Esophagus muscularis mucosa (tissue), 4 donors: ENCODE data around the gene MPRIP. TPM values are rescaled to one million over a fixed set of nuclear protein-coding genes. Genes with fewer than 3 reads are reported as not detected.

Experiments used
- DNase-seq: peaks from one replicate; pipeline ENCODE4 v3.0.0-alpha.2; 2017; ENCODE audit errors: extremely low spot score
- H3K27ac ChIP-seq, 4 donors: fragments of 200-600 bp; sonication (generic); replicated peaks in 1 of 4; 1 replicate in 3 of 4; 2 replicates in 1 of 4; pipeline ENCODE4 v1.5.1; 2016 to 2019; ENCODE audit warnings: mild to moderate bottlenecking in 1 of 4
- H3K27me3 ChIP-seq, 4 donors: fragments of 200-600 bp; sonication (generic); one replicate each; pipeline versions ENCODE4 v1.5.1 to v1.6.0; 2016 to 2019
- H3K36me3 ChIP-seq, 4 donors: fragments of 200-600 bp; sonication (generic); one replicate each; pipeline ENCODE4 v1.5.1; 2016 to 2019
- H3K4me1 ChIP-seq, 4 donors: fragments of 200-600 bp; sonication (generic); one replicate each; pipeline ENCODE4 v1.5.1; 2016 to 2019
- H3K4me3 ChIP-seq, 4 donors: fragments of 200-600 bp; sonication (generic); 1 replicate in 2 of 4; 2 replicates in 2 of 4; pipeline ENCODE4 v1.5.1; 2016 to 2019; ENCODE audit warnings: mild to moderate bottlenecking in 4 of 4, moderate library complexity in 1 of 4
- H3K9me3 ChIP-seq, 4 donors: fragments of 200-600 bp; sonication (generic); 1 replicate in 3 of 4; 2 replicates in 1 of 4; pipeline ENCODE4 v1.5.1; 2016 to 2019
- EP300 ChIP-seq: sonication (generic); formaldehyde crosslinking; IDR thresholded peaks from one replicate; pipeline ENCODE4 v1.6.1; 2017; ENCODE audit warnings: antibody characterized with exemption
- POLR2A ChIP-seq: fragments of 450-650 bp; IDR thresholded peaks from one replicate; pipeline ENCODE4 v1.6.1; 2017; ENCODE audit warnings: antibody characterized with exemption, moderate library complexity, mild to moderate bottlenecking, low read depth
- POLR2AphosphoS5 ChIP-seq, 2 donors: sonication (generic); formaldehyde crosslinking; IDR thresholded peaks; one replicate each; pipeline ENCODE4 v1.6.1; 2017; ENCODE audit warnings: antibody characterized with exemption in 2 of 2
- WGBS: methylation state at CpG from one replicate; pipeline ENCODE4 v1.1.5; 2018; 5-methylcytosine and 5-hydroxymethylcytosine counted together
- intact Hi-C: fragments of 100-400 bp; cut with DNase I; formaldehyde crosslinking; loops from one replicate; pipeline ENCODE4 v1.15.1; 2023
- total RNA-seq, 4 donors: library from RNA; depleted of rRNA; stranded (reverse); fragments of >200 nt; gene quantifications; one replicate each; pipeline versions ENCODE4 v1.1.0 to v1.2.1, GENCODE V29; 2016
- TF ChIP-seq, protein P1 (sequence below), 3 experiments: fragments of 200-600 bp in 2 of 3; fragments of 450-650 bp in 1 of 3; sonication (generic) in 2 of 3; IDR thresholded peaks; one replicate each; pipeline ENCODE4 v1.5.1; 2017 to 2019; ENCODE audit warnings: antibody characterized with exemption in 3 of 3, mild to moderate bottlenecking in 2 of 3, moderate library complexity in 1 of 3

The MPRIP gene
- total RNA-seq, 4 donors from 2014 or later = 108 to 194 (median 129) TPM

DNA sequence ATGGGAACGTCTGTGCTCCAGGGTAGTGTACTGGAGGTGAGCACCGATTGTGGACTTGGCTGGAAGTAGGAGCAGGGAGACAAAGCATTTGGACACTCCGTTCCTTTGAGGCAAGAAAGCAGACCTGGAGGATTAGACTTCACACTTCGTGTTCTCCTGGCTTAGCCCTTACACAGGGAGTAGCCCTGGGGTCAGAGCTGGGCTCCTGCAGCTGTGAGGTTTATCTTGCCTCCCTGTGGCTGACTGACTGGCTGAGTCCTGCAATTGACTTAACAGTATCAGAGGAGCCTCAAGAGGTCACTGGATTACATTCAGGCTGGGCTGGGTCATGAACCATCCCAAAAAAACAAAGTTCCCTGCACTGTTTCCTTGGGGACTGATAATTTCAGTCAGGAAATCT is 37.1 kb downstream of the MPRIP start:
- Histone ChIP-seq H3K27ac (peak overlapping the region in 3 of 4 donors; percentile 2 to 19 (median 6)), H3K4me3 (no peak overlapping the region), H3K9me3 (no peaks in the 10 kb centered on the region), H3K36me3 (peaks cover 0 to 47% (median 31%) of the 10 kb centered on the region in 4 donors), H3K4me1 (peaks cover 66 to 79% (median 77%) of the 10 kb centered on the region in 4 donors), H3K27me3 (no peaks in the 10 kb centered on the region)
- intact Hi-C loops = no loop called here
- 69% methylated on average over 4 of the region's 4 CpGs for WGBS
- no peak for DNase-seq
- TF ChIP-seq POLR2A (no peak), POLR2AphosphoS5 (IDR thresholded peaks at IDR 0.05) (no peak), EP300 (no peak)
- TF ChIP-seq, protein P1, sequence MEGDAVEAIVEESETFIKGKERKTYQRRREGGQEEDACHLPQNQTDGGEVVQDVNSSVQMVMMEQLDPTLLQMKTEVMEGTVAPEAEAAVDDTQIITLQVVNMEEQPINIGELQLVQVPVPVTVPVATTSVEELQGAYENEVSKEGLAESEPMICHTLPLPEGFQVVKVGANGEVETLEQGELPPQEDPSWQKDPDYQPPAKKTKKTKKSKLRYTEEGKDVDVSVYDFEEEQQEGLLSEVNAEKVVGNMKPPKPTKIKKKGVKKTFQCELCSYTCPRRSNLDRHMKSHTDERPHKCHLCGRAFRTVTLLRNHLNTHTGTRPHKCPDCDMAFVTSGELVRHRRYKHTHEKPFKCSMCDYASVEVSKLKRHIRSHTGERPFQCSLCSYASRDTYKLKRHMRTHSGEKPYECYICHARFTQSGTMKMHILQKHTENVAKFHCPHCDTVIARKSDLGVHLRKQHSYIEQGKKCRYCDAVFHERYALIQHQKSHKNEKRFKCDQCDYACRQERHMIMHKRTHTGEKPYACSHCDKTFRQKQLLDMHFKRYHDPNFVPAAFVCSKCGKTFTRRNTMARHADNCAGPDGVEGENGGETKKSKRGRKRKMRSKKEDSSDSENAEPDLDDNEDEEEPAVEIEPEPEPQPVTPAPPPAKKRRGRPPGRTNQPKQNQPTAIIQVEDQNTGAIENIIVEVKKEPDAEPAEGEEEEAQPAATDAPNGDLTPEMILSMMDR (IDR thresholded peaks at IDR 0.05) = no peak

DNA sequence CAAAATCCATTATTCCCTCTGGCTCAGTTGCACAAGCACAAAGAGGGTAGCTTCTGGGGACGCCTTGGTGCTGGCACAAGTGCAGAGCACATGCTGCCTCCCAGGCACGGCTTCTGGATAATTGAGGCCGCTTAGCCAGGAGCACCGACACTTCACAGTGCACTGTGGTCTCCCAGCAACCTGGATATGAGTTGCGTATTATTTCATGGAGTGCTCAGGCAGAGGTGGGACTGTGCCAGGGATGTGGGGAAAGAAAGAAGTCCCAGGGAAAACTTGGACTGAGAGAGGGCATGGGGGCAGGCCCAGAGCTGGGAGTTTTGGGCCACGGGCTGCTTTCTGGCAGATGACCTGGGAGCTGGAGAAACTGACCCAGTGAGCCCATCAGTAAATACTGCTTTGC is 37.5 kb downstream of the MPRIP start:
- Histone ChIP-seq H3K9me3 (no peaks in the 10 kb centered on the region), H3K27me3 (no peaks in the 10 kb centered on the region), H3K4me3 (no peak overlapping the region), H3K27ac (peak overlapping the region in 3 of 4 donors; percentile 2 to 19 (median 6)), H3K36me3 (peaks cover 0 to 49% (median 34%) of the 10 kb centered on the region in 4 donors), H3K4me1 (peaks cover 62 to 78% (median 73%) of the 10 kb centered on the region in 4 donors)
- intact Hi-C loops = no loop called here
- no peak for DNase-seq
- TF ChIP-seq EP300 (no peak), POLR2AphosphoS5 (IDR thresholded peaks at IDR 0.05) (peak in 1 of 2 donors; percentile 26), POLR2A (no peak)
- TF ChIP-seq, protein P1 (IDR thresholded peaks at IDR 0.05) = no peak
- WGBS = 35% methylated on average over 6 of the region's 6 CpGs

DNA sequence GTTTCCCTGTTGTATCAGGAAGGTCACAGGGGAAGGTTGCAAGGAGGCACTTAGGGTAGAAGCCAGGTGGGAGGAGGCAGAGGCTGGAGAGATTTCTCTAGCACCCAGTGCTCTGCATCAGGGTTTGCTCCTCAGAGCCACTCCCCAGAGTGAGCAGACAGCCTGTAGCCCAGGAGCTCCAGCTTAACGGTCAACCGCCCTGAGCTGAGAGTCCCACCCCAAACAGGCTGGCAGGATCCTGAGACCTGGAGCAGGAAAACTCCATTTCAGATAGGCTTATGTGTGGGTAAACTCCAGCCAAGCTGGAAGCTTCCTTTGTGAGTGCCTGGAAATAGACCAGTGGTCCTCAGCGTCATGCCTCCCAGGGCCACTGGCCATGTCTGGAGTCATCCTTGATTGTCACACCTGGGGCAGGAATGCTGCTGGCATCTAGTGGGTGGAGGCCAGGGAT is 37.9 kb downstream of the MPRIP start:
- Histone ChIP-seq H3K4me3 (no peak overlapping the region), H3K27me3 (no peaks in the 10 kb centered on the region), H3K27ac (peak overlapping the region in 2 of 4 donors; percentile 2 to 19), H3K9me3 (no peaks in the 10 kb centered on the region), H3K4me1 (peaks cover 57 to 74% (median 68%) of the 10 kb centered on the region in 4 donors), H3K36me3 (peaks cover 0 to 52% (median 36%) of the 10 kb centered on the region in 4 donors)
- intact Hi-C loops = no loop called here
- TF ChIP-seq POLR2A (no peak), EP300 (no peak), POLR2AphosphoS5 (IDR thresholded peaks at IDR 0.05) (no peak)
- TF ChIP-seq, protein P1 (IDR thresholded peaks at IDR 0.05) = no peak
- DNase-seq = no peak
- WGBS = 80% methylated on average over 2 of the region's 3 CpGs

DNA sequence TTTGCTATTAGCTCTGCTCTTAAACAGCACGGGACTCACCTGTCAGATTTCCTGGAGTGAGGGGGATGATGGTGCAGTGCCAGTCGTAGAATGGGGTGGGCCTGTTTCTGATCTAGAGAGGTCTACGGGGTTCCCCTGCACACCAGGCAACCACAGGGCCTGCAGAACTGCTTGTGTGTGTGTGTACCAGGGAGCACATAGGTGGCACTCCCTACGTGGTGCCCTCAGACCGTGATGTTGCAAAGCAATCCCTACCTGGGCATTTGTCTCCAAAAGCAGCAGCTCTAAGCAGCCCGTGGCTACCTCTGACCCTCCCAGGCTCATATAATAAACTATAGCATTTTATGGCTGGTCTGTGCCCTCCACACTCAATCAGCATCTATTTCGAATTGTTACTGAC is 38.5 kb downstream of the MPRIP start:
- 76% methylated on average over 7 of the region's 7 CpGs for WGBS
- intact Hi-C loops = no loop called here
- DNase-seq = no peak
- Histone ChIP-seq H3K4me3 (no peak overlapping the region), H3K4me1 (peaks cover 52 to 68% (median 62%) of the 10 kb centered on the region in 4 donors), H3K36me3 (peaks cover 0 to 56% (median 39%) of the 10 kb centered on the region in 4 donors), H3K27me3 (no peaks in the 10 kb centered on the region), H3K9me3 (no peaks in the 10 kb centered on the region), H3K27ac (no peak overlapping the region)
- TF ChIP-seq, protein P1 (IDR thresholded peaks at IDR 0.05) = no peak
- TF ChIP-seq EP300 (no peak), POLR2A (no peak), POLR2AphosphoS5 (IDR thresholded peaks at IDR 0.05) (no peak)

DNA sequence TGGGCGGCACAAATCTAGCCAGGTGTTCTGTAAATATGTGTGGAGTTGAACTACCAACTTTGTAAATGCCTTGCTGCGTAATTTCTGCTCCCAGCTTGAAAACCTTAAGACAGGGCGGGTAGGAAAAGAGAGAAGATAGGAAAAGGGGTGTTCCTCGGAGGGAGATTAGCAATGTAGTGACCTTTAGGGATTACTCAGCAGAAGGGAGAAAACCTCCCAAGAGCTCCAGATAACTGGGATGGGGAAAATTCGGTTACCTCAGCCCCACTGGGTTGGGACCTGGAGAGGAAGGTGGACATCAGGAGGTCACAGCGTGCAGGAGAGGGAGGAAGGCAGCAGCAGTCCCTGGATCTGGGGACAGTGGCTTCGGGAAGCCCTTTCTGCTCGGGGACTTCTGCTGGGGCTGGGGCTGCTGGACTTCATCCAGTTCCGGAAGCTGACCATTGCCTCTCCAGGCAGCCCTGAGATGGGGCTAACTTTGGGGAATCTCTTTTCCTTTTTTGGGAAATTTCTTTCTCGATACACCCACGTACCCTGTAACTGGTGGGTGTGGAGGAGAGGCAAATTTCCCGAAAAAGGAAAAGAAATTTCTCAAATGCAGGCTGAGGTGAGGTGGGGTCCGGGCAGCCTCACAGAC is 39.2 kb downstream of the MPRIP start:
- Histone ChIP-seq H3K27ac (no peak overlapping the region), H3K4me3 (no peak overlapping the region), H3K36me3 (peaks cover 0 to 52% (median 38%) of the 10 kb centered on the region in 4 donors), H3K4me1 (peaks cover 45 to 62% (median 56%) of the 10 kb centered on the region in 4 donors), H3K27me3 (no peaks in the 10 kb centered on the region), H3K9me3 (no peaks in the 10 kb centered on the region)
- TF ChIP-seq POLR2A (no peak), POLR2AphosphoS5 (IDR thresholded peaks at IDR 0.05) (no peak), EP300 (no peak)
- TF ChIP-seq, protein P1 (IDR thresholded peaks at IDR 0.05) = no peak
- whole genome bisulfite sequencing = 63% methylated on average over 13 of the region's 13 CpGs
- intact Hi-C loops = no loop called here
- no peak for DNase-seq
